ENCODE results near the gene EFNA4. TPM values are rescaled to one million over a fixed set of nuclear protein-coding genes. Genes with fewer than 3 reads are reported as not detected.

EFNA4 gene
- total RNA-seq, 1 donor from 2014 or later = 11.8 TPM

DNA sequence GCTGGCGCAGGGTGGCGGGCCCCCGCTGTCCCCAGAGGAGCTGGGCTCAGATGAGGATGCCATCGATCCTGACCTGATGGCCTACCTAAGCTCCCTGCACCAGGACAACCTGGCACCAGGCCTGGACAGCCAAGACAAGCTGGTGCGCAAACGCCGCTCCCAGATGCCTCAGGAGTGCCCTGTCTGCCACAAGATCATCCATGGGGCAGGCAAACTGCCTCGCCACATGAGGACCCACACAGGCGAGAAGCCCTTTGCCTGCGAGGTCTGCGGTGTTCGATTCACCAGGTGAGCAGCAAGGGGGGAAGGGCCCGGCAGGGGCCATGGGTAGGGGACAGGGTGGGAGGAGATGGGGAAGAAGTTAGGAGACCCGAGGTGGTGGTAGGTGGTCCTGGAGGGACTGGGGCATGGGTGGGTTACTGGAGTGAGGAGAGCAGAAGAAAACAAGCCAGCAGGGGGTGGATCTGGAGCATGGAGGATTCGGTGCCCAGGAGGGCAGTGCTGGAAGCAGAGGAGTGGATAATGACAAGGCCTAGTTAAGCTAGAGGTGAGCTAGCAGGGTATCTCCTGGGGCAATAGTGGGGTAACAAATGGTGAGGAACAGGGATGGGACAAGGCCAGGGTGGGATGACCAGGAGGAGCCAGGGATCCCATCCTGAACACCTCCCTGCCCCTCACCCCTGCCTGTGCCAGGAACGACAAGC lies 47.9 kb upstream of the EFNA4 start:
- peaks cover 6% of the 10 kb centered on the region for H3K36me3 Mint-ChIP-seq (ENCODE audit: low read depth, unreplicated experiment)
- FAIRE-seq (no peak), DNase-seq (ENCODE audit: low read depth) (no peak)
- Histone ChIP-seq H3K9me3 (ENCODE audit: insufficient read depth, low read depth, low read length) (no peaks in the 10 kb centered on the region), H3K4me3 (ENCODE audit: insufficient read depth, low read depth, low read length) (no peak overlapping the region), H4K20me1 (ENCODE audit: insufficient read depth, low read length) (peaks cover 36% of the 10 kb centered on the region), H2AFZ (ENCODE audit: low read depth, low read length) (no peak overlapping the region), H3K4me2 (ENCODE audit: low read length) (no peak overlapping the region), H3K27me3 (ENCODE audit: insufficient read depth, low read length) (no peaks in the 10 kb centered on the region), H3K9ac (ENCODE audit: low read length) (no peak overlapping the region), H3K79me2 (ENCODE audit: insufficient read depth, low read length) (no peaks in the 10 kb centered on the region), H3K36me3 (ENCODE audit: insufficient read depth, low read length) (no peaks in the 10 kb centered on the region), H3K27ac (ENCODE audit: low read depth, low read length) (no peak overlapping the region), H3K4me1 (ENCODE audit: insufficient read depth, low read length) (peaks cover 9% of the 10 kb centered on the region)
- no peak overlapping the region for H3K4me3 Mint-ChIP-seq (ENCODE audit: unreplicated experiment)
- H3K9me3 Mint-ChIP-seq (ENCODE audit: unreplicated experiment) = no peaks in the 10 kb centered on the region
- no peaks in the 10 kb centered on the region for H3K27me3 Mint-ChIP-seq (ENCODE audit: low read depth, unreplicated experiment)
- TF ChIP-seq, protein P1, sequence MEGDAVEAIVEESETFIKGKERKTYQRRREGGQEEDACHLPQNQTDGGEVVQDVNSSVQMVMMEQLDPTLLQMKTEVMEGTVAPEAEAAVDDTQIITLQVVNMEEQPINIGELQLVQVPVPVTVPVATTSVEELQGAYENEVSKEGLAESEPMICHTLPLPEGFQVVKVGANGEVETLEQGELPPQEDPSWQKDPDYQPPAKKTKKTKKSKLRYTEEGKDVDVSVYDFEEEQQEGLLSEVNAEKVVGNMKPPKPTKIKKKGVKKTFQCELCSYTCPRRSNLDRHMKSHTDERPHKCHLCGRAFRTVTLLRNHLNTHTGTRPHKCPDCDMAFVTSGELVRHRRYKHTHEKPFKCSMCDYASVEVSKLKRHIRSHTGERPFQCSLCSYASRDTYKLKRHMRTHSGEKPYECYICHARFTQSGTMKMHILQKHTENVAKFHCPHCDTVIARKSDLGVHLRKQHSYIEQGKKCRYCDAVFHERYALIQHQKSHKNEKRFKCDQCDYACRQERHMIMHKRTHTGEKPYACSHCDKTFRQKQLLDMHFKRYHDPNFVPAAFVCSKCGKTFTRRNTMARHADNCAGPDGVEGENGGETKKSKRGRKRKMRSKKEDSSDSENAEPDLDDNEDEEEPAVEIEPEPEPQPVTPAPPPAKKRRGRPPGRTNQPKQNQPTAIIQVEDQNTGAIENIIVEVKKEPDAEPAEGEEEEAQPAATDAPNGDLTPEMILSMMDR (IDR thresholded peaks at IDR 0.05; ENCODE audit: insufficient read depth, low read depth, low read length) = no peak
- TF ChIP-seq EZH2 (IDR thresholded peaks at IDR 0.05; ENCODE audit: insufficient read depth, low read length) = no peak
- peaks cover 25% of the 10 kb centered on the region for H3K4me1 Mint-ChIP-seq (ENCODE audit: low read depth, unreplicated experiment)
- H3K27ac Mint-ChIP-seq (ENCODE audit: unreplicated experiment) = no peak overlapping the region

DNA sequence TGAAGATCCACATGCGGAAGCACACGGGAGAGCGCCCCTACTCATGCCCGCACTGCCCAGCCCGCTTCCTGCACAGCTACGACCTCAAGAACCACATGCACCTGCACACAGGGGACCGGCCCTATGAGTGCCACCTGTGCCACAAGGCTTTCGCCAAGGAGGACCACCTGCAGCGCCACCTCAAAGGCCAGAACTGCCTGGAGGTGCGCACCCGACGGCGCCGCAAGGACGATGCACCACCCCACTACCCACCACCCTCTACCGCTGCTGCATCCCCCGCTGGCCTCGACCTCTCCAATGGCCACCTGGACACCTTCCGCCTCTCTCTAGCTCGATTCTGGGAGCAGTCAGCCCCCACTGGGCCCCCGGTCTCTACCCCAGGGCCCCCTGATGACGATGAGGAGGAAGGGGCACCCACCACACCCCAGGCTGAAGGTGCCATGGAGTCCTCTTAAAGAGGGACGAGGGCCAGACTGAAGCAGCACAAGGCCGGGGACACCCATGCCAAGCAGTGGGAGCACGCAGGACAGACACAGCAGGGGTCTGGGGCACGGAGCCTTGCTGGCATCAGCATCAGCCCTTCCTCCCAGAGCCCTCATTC lies 47.2 kb upstream of the EFNA4 start:
- no peak for DNase-seq (ENCODE audit: low read depth)
- no peak overlapping the region for H3K4me3 Mint-ChIP-seq (ENCODE audit: unreplicated experiment)
- Histone ChIP-seq H3K9me3 (ENCODE audit: insufficient read depth, low read depth, low read length) (no peaks in the 10 kb centered on the region), H3K27ac (ENCODE audit: low read depth, low read length) (no peak overlapping the region), H3K27me3 (ENCODE audit: insufficient read depth, low read length) (no peaks in the 10 kb centered on the region), H3K4me2 (ENCODE audit: low read length) (no peak overlapping the region), H4K20me1 (ENCODE audit: insufficient read depth, low read length) (peaks cover 33% of the 10 kb centered on the region), H3K79me2 (ENCODE audit: insufficient read depth, low read length) (no peaks in the 10 kb centered on the region), H3K9ac (ENCODE audit: low read length) (no peak overlapping the region), H3K4me1 (ENCODE audit: insufficient read depth, low read length) (peaks cover 9% of the 10 kb centered on the region), H3K4me3 (ENCODE audit: insufficient read depth, low read depth, low read length) (no peak overlapping the region), H2AFZ (ENCODE audit: low read depth, low read length) (no peak overlapping the region), H3K36me3 (ENCODE audit: insufficient read depth, low read length) (no peaks in the 10 kb centered on the region)
- TF ChIP-seq, protein P1 (IDR thresholded peaks at IDR 0.05; ENCODE audit: insufficient read depth, low read depth, low read length) = no peak
- H3K9me3 Mint-ChIP-seq (ENCODE audit: unreplicated experiment) = no peaks in the 10 kb centered on the region
- FAIRE-seq = no peak
- peaks cover 6% of the 10 kb centered on the region for H3K36me3 Mint-ChIP-seq (ENCODE audit: low read depth, unreplicated experiment)
- H3K4me1 Mint-ChIP-seq (ENCODE audit: low read depth, unreplicated experiment) = peaks cover 25% of the 10 kb centered on the region
- H3K27me3 Mint-ChIP-seq (ENCODE audit: low read depth, unreplicated experiment) = no peaks in the 10 kb centered on the region
- no peak overlapping the region for H3K27ac Mint-ChIP-seq (ENCODE audit: unreplicated experiment)
